B cell (primary cell): ENCODE data around the gene STON1. TPM values are rescaled to one million over a fixed set of nuclear protein-coding genes. Genes with fewer than 3 reads are reported as not detected.

Experiments used
- ATAC-seq: fragments of 200-7000 bp; cut with Tn5 transposase; one replicate; pipeline ENCODE4 v1.10.0; 2021; ENCODE audit warnings: low read depth, mild to moderate bottlenecking, moderate number of reproducible peaks, moderate library complexity
- CTCF ChIA-PET: fragments of 350-600 bp; sonication (Branson Sonifier 250); formaldehyde crosslinking; loops from one replicate; lab custom pipeline; 2021; ENCODE audit warnings: antibody characterized with exemption, inconsistent platforms; lab: Charles Lee
- POLR2A ChIA-PET: fragments of 350-600 bp; sonication (Branson Sonifier 250); formaldehyde crosslinking; loops from one replicate; lab custom pipeline; 2021; ENCODE audit warnings: antibody characterized with exemption; lab: Charles Lee
- DNase-seq: peaks from one replicate; pipeline ENCODE4 v3.0.0; 2013
- H2AFZ ChIP-seq: 2 replicates; pipeline ENCODE4 v1.6.1; 2012; ENCODE audit warnings: mild to moderate bottlenecking, low read depth, low read length; ENCODE audit not compliant: insufficient read depth, poor library complexity, severe bottlenecking
- H3K27ac ChIP-seq, 2 donors: 1 replicate in 1 of 2; 2 replicates in 1 of 2; pipeline ENCODE4 v1.5.1; 2012 to 2013; ENCODE audit warnings: low read length in 2 of 2, mild to moderate bottlenecking in 2 of 2, moderate library complexity in 1 of 2
- H3K27me3 ChIP-seq, 4 experiments: fragments of 200-600 bp in 1 of 4; sonication (generic) in 1 of 4; replicated peaks in 1 of 4; 1 replicate in 2 of 4; 2 replicates in 2 of 4; pipeline versions ENCODE4 v1.6.1 to v1.7.0; 2013 to 2016; ENCODE audit warnings: low read length in 3 of 4, mild to moderate bottlenecking in 2 of 4, mixed read lengths in 1 of 4, moderate library complexity in 1 of 4; ENCODE audit not compliant: insufficient read depth in 4 of 4, control insufficient read depth in 3 of 4; ENCODE audit errors: control extremely low read depth in 1 of 4
- H3K36me3 ChIP-seq, 2 experiments: replicated peaks in 1 of 2; 1 replicate in 1 of 2; 2 replicates in 1 of 2; pipeline versions ENCODE4 v1.6.1 to v1.7.1; 2013; ENCODE audit warnings: low read length in 1 of 2; ENCODE audit not compliant: insufficient read depth in 2 of 2, control insufficient read depth in 1 of 2; ENCODE audit errors: control extremely low read depth in 1 of 2, extremely low read depth in 1 of 2
- H3K4me1 ChIP-seq, 2 donors: fragments of 200-600 bp in 1 of 2; sonication (generic) in 1 of 2; 1 replicate in 1 of 2; 2 replicates in 1 of 2; pipeline versions ENCODE4 v1.5.1 to v1.6.1; 2013 to 2017; ENCODE audit warnings: low read length in 2 of 2; ENCODE audit not compliant: control insufficient read depth in 2 of 2, insufficient read depth in 2 of 2
- H3K4me2 ChIP-seq: replicated peaks from 2 replicates; pipeline ENCODE3; 2012; ENCODE audit warnings: mild to moderate bottlenecking, low read depth, low read length; ENCODE audit not compliant: poor library complexity, severe bottlenecking
- H3K4me3 ChIP-seq, 5 experiments: fragments of 200-600 bp in 1 of 5; sonication (generic) in 1 of 5; 1 replicate in 3 of 5; 2 replicates in 2 of 5; pipeline versions ENCODE4 v1.5.1 to v1.7.0; 2011 to 2016; ENCODE audit warnings: low read length in 4 of 5, mild to moderate bottlenecking in 4 of 5, low read depth in 2 of 5, control low read depth in 1 of 5, moderate library complexity in 1 of 5; ENCODE audit not compliant: insufficient read depth in 1 of 5; ENCODE audit errors: control extremely low read depth in 1 of 5, extremely low read depth in 1 of 5
- H3K79me2 ChIP-seq: fragments of 200-600 bp; sonication (generic); one replicate; pipeline ENCODE4 v1.6.0; 2016; ENCODE audit warnings: low read length; ENCODE audit not compliant: control insufficient read depth, insufficient read depth
- H3K9ac ChIP-seq: fragments of 200-600 bp; sonication (generic); 2 replicates; pipeline ENCODE4 v1.6.1; 2017; ENCODE audit warnings: mild to moderate bottlenecking, low read length, moderate library complexity
- H3K9me3 ChIP-seq, 3 donors: one replicate each; pipeline versions ENCODE4 v1.6.1 to v1.7.1; 2013; ENCODE audit warnings: low read length in 2 of 3; ENCODE audit not compliant: control insufficient read depth in 2 of 3, insufficient read depth in 1 of 3; ENCODE audit errors: control extremely low read depth in 1 of 3
- H4K20me1 ChIP-seq: 2 replicates; pipeline ENCODE4 v1.6.0; 2012; ENCODE audit warnings: mild to moderate bottlenecking, low read length; ENCODE audit not compliant: insufficient read depth, control insufficient read depth, poor library complexity, severe bottlenecking
- H3K27ac Mint-ChIP-seq: one replicate; pipeline ENCODE4 v1.8.0; 2021; ENCODE audit warnings: mixed read lengths
- H3K27me3 Mint-ChIP-seq: one replicate; pipeline ENCODE4 v1.8.0; 2021; ENCODE audit warnings: mixed read lengths
- H3K4me1 Mint-ChIP-seq: one replicate; pipeline ENCODE4 v1.8.0; 2021; ENCODE audit warnings: mixed read lengths
- H3K4me3 Mint-ChIP-seq: one replicate; pipeline ENCODE4 v1.8.0; 2021; ENCODE audit warnings: mixed read lengths
- H3K9me3 Mint-ChIP-seq: one replicate; pipeline ENCODE4 v1.8.0; 2022; ENCODE audit warnings: mixed read lengths; ENCODE audit not compliant: insufficient read depth
- CTCF ChIP-seq: fragments of 200-600 bp; IDR thresholded peaks from one replicate; pipeline ENCODE4 v1.8.0; 2022; ENCODE audit warnings: antibody characterized with exemption, mild to moderate bottlenecking
- EZH2 ChIP-seq: IDR thresholded peaks from 2 replicates; pipeline ENCODE4 v1.6.1; 2012; ENCODE audit warnings: borderline replicate concordance, low read depth, mild to moderate bottlenecking, moderate library complexity, low read length; ENCODE audit not compliant: insufficient read depth, poor library complexity, severe bottlenecking
- WGBS: methylation state at CpG from one replicate; pipeline ENCODE4 v1.1.5; 2013; ENCODE audit warnings: missing lambda C conversion rate; ENCODE audit not compliant: insufficient coverage; 5-methylcytosine and 5-hydroxymethylcytosine counted together
- intact Hi-C: fragments of 100-400 bp; cut with micrococcal nuclease; formaldehyde crosslinking; loops from one replicate; pipeline ENCODE4 v1.10.0; 2022
- polyA plus RNA-seq: library from polyadenylated mRNA; depleted of rRNA; stranded (reverse); fragments of >200 nt; gene quantifications from 2 replicates; pipeline ENCODE4 v1.2.3, GENCODE V29; 2012
- total RNA-seq, 2 donors: library from RNA; stranded (reverse); fragments of 120-200 nt in 1 of 2; gene quantifications; 1 replicate in 1 of 2; 2 replicates in 1 of 2; pipeline versions ENCODE4 v1.2.3 to v1.2.4, GENCODE V29; 2013 to 2022

Gene STON1
- total and polyA plus RNA-seq, 2 donors (not counting 1 experiment from before 2014, with no cell fraction given), result 0.46 to 2.0 TPM

GRCh38 chr2:48510329-48510728 is 19.6 kb upstream of the STON1 start:
- no peak overlapping the region for H3K27ac ChIP-seq
- H3K79me2 ChIP-seq, result no peaks in the 10 kb centered on the region
- TF ChIP-seq CTCF, result no peak
- TF ChIP-seq EZH2, result no peak
- ChIA-PET POLR2A (no interaction called here), CTCF (no interaction called here)
- intact Hi-C loops, result no loop called here
- H2AFZ ChIP-seq, result no peak overlapping the region
- no peak overlapping the region for H3K4me3 ChIP-seq
- peaks cover 1% of the 10 kb centered on the region for H3K4me1 Mint-ChIP-seq
- no peak overlapping the region for H3K27ac Mint-ChIP-seq
- peaks cover 4% of the 10 kb centered on the region for H4K20me1 ChIP-seq
- no peak overlapping the region for H3K9ac ChIP-seq
- no peaks in the 10 kb centered on the region for H3K9me3 Mint-ChIP-seq
- H3K4me3 Mint-ChIP-seq, result no peak overlapping the region
- DNase-seq (no peak), ATAC-seq (no peak)
- WGBS, result no CpG with 5 or more reads among the region's 3 CpGs
- H3K9me3 ChIP-seq, result no peaks in the 10 kb centered on the region
- H3K4me1 ChIP-seq, result no peaks in the 10 kb centered on the region
- no peak overlapping the region for H3K4me2 ChIP-seq
- no peaks in the 10 kb centered on the region for H3K27me3 Mint-ChIP-seq
- H3K36me3 ChIP-seq, result peaks cover 9 to 77% of the 10 kb centered on the region in 2 experiments
- no peaks in the 10 kb centered on the region for H3K27me3 ChIP-seq

- Mint-ChIP-seq H3K9me3 (no peaks in the 10 kb centered on the region), H3K27ac (no peak overlapping the region), H3K4me1 (peaks cover 1% of the 10 kb centered on the region), H3K4me3 (no peak overlapping the region), H3K27me3 (no peaks in the 10 kb centered on the region)
- H3K9ac ChIP-seq, result no peak overlapping the region
- peaks cover 12 to 81% of the 10 kb centered on the region in 2 experiments for H3K36me3 ChIP-seq
- ChIA-PET CTCF (no interaction called here), POLR2A (no interaction called here)
- TF ChIP-seq CTCF, result no peak
- TF ChIP-seq EZH2, result no peak
- H4K20me1 ChIP-seq, result peaks cover 4% of the 10 kb centered on the region
- no peaks in the 10 kb centered on the region for H3K4me1 ChIP-seq
- DNase-seq, result no peak
- no peak overlapping the region for H3K27ac ChIP-seq
- intact Hi-C loops, result no loop called here
- no peak overlapping the region for H2AFZ ChIP-seq
- H3K9me3 ChIP-seq, result no peaks in the 10 kb centered on the region
- H3K4me3 ChIP-seq, result no peak overlapping the region
- H3K4me2 ChIP-seq, result no peak overlapping the region
- H3K79me2 ChIP-seq, result no peaks in the 10 kb centered on the region
- H3K27me3 ChIP-seq, result no peaks in the 10 kb centered on the region
- WGBS, result 100% methylated on average over 1 of the region's 3 CpGs
- no peak for ATAC-seq
Observed at GRCh38 chr2:48511849-48512470, 18.0 kb upstream of the STON1 start.
